Karpas-422 (cell line): ENCODE results near the gene SLC23A1. TPM values are rescaled to one million over a fixed set of nuclear protein-coding genes. Genes with fewer than 3 reads are reported as not detected.

Experiments used
- DNase-seq: peaks from one replicate; pipeline ENCODE4 v3.0.0-alpha.2; 2015
- H2AFZ ChIP-seq: fragments of 200-600 bp; sonication (generic); 2 replicates; pipeline ENCODE4 v1.6.1; 2014; ENCODE audit warnings: antibody characterized with exemption, low read length, mixed read lengths
- H3K27ac ChIP-seq: fragments of 200-600 bp; sonication (generic); 2 replicates; pipeline ENCODE4 v1.5.1; 2014; ENCODE audit warnings: mild to moderate bottlenecking, low read length, moderate library complexity
- H3K27me3 ChIP-seq: fragments of 200-600 bp; sonication (generic); 2 replicates; pipeline ENCODE4 v1.6.1; 2014; ENCODE audit warnings: low read length, mixed read lengths
- H3K36me3 ChIP-seq: fragments of 200-600 bp; sonication (generic); 2 replicates; pipeline ENCODE4 v1.6.1; 2014; ENCODE audit warnings: low read length, mixed read lengths; ENCODE audit not compliant: insufficient read depth
- H3K4me1 ChIP-seq: fragments of 200-600 bp; sonication (generic); 2 replicates; pipeline ENCODE4 v1.6.1; 2014; ENCODE audit warnings: mild to moderate bottlenecking, low read length, mixed read lengths
- H3K4me2 ChIP-seq: fragments of 200-600 bp; sonication (generic); 2 replicates; pipeline ENCODE4 v1.6.1; 2014; ENCODE audit warnings: low read length, low read depth, mild to moderate bottlenecking; ENCODE audit not compliant: poor library complexity, severe bottlenecking
- H3K4me3 ChIP-seq: fragments of 200-600 bp; sonication (generic); 2 replicates; pipeline ENCODE4 v1.5.1; 2014; ENCODE audit warnings: mild to moderate bottlenecking, antibody characterized with exemption, low read length, mixed read lengths
- H3K79me2 ChIP-seq: fragments of 200-600 bp; sonication (generic); 2 replicates; pipeline ENCODE4 v1.6.1; 2014; ENCODE audit warnings: mild to moderate bottlenecking, low read length, mixed read lengths
- H3K9ac ChIP-seq: fragments of 200-600 bp; sonication (generic); 2 replicates; pipeline ENCODE4 v1.6.0; 2014; ENCODE audit warnings: low read length
- H3K9me2 ChIP-seq: fragments of 200-600 bp; sonication (generic), shearing (Covaris generic); replicated peaks from 2 replicates; pipeline ENCODE4 v1.6.0; 2014; ENCODE audit warnings: mild to moderate bottlenecking, low read length, moderate library complexity; ENCODE audit not compliant: insufficient read depth
- H3K9me3 ChIP-seq: fragments of 300-700, 200-600 bp; sonication (generic); 2 replicates; pipeline ENCODE4 v1.6.1; 2014; ENCODE audit warnings: low read length, mixed read lengths
- H4K20me1 ChIP-seq: fragments of 200-600 bp; sonication (generic); 2 replicates; pipeline ENCODE4 v1.6.1; 2014; ENCODE audit warnings: mild to moderate bottlenecking, antibody characterized with exemption, low read length, low read depth; ENCODE audit not compliant: insufficient read depth
- total RNA-seq: library from RNA; depleted of rRNA; stranded (reverse); fragments of >200 nt; shearing (Covaris generic); gene quantifications from 2 replicates; pipeline ENCODE4 v1.2.3, GENCODE V29; 2014; ENCODE audit warnings: low replicate concordance

Gene SLC23A1
- total RNA-seq, 1 experiment from 2014 or later, result not detected

- peaks cover 19% of the 10 kb centered on the region for H3K4me1 ChIP-seq
- H3K79me2 ChIP-seq, result peaks cover 14% of the 10 kb centered on the region; the same call in 1 of the 2 replicates
- H3K4me2 ChIP-seq, result no peak overlapping the region
- H3K4me3 ChIP-seq, result no peak overlapping the region
- no peaks in the 10 kb centered on the region for H4K20me1 ChIP-seq
- no peaks in the 10 kb centered on the region for H3K27me3 ChIP-seq
- H3K9ac ChIP-seq, result no peak overlapping the region
- no peak overlapping the region for H2AFZ ChIP-seq
- no peaks in the 10 kb centered on the region for H3K9me3 ChIP-seq
- no peaks in the 10 kb centered on the region for H3K9me2 ChIP-seq
- no peak for DNase-seq
- no peaks in the 10 kb centered on the region for H3K36me3 ChIP-seq
- H3K27ac ChIP-seq, result no peak overlapping the region
Observed at GRCh38 chr5:139395844-139396640, 12.9 kb upstream of the SLC23A1 start.

- no peak within 1 kb of the TSS for H2AFZ ChIP-seq
- no peaks in the 10 kb centered on the region for H3K36me3 ChIP-seq
- no peaks in the 10 kb centered on the region for H4K20me1 ChIP-seq
- no peak for DNase-seq
- H3K79me2 ChIP-seq, result peaks cover 22% of the 10 kb centered on the region; the same call in 1 of the 2 replicates
- H3K4me1 ChIP-seq, result peaks cover 31% of the 10 kb centered on the region
- no peak within 1 kb of the TSS for H3K27ac ChIP-seq
- H3K9ac ChIP-seq, result peak within 1 kb of the TSS; percentile 88
- H3K27me3 ChIP-seq, result no peaks in the 10 kb centered on the region
- H3K4me2 ChIP-seq, result peak within 1 kb of the TSS; percentile 71
- H3K9me2 ChIP-seq, result no peaks in the 10 kb centered on the region
- no peaks in the 10 kb centered on the region for H3K9me3 ChIP-seq
- H3K4me3 ChIP-seq, result peak within 1 kb of the TSS; percentile 85
Observed at GRCh38 chr5:139394654-139395566, 11.8 kb upstream of the SLC23A1 start, which contains the start of gene PROB1. Gene PROB1 (minus strand): TSS chr5:139395104. CDS start chr5:139395081, 23 bp downstream.

- no peaks in the 10 kb centered on the region for H3K9me3 ChIP-seq
- peaks cover 22% of the 10 kb centered on the region; the same call in 1 of the 2 replicates for H3K79me2 ChIP-seq
- H3K4me2 ChIP-seq, result peak overlapping the region; percentile 71
- no peak overlapping the region for H3K27ac ChIP-seq
- DNase-seq, result peak; percentile 81
- H3K4me1 ChIP-seq, result peaks cover 38% of the 10 kb centered on the region
- H3K9me2 ChIP-seq, result no peaks in the 10 kb centered on the region
- H2AFZ ChIP-seq, result no peak overlapping the region
- H3K27me3 ChIP-seq, result no peaks in the 10 kb centered on the region
- peak overlapping the region; percentile 88 for H3K9ac ChIP-seq
- H4K20me1 ChIP-seq, result no peaks in the 10 kb centered on the region
- H3K36me3 ChIP-seq, result no peaks in the 10 kb centered on the region
- H3K4me3 ChIP-seq, result peak overlapping the region; percentile 85
Observed at GRCh38 chr5:139394123-139394653, 11.1 kb upstream of the SLC23A1 start.

- no peaks in the 10 kb centered on the region for H3K27me3 ChIP-seq
- peak overlapping the region; percentile 71 for H3K4me2 ChIP-seq
- no peaks in the 10 kb centered on the region for H3K36me3 ChIP-seq
- H3K4me3 ChIP-seq, result peak overlapping the region; percentile 85
- H3K9ac ChIP-seq, result peak overlapping the region; percentile 88
- DNase-seq, result no peak
- no peaks in the 10 kb centered on the region for H3K9me2 ChIP-seq
- no peaks in the 10 kb centered on the region for H3K9me3 ChIP-seq
- H3K27ac ChIP-seq, result peak overlapping the region; percentile 70; the same call in 1 of the 2 replicates
- no peaks in the 10 kb centered on the region for H4K20me1 ChIP-seq
- peak overlapping the region; percentile 25; the same call in 1 of the 2 replicates for H2AFZ ChIP-seq
- peaks cover 22% of the 10 kb centered on the region; the same call in 1 of the 2 replicates for H3K79me2 ChIP-seq
- peaks cover 44% of the 10 kb centered on the region for H3K4me1 ChIP-seq
Observed at GRCh38 chr5:139393497-139394122, 10.5 kb upstream of the SLC23A1 start.

GRCh38 chr5:139392678-139393496 is 9.8 kb upstream of the SLC23A1 start:
- Histone ChIP-seq H2AFZ (peak overlapping the region; percentile 25; the same call in 1 of the 2 replicates), H3K9ac (peak overlapping the region; percentile 88), H3K79me2 (peaks cover 22% of the 10 kb centered on the region; the same call in 1 of the 2 replicates), H3K9me2 (no peaks in the 10 kb centered on the region), H3K4me2 (peak overlapping the region; percentile 71), H4K20me1 (no peaks in the 10 kb centered on the region), H3K4me1 (peaks cover 51% of the 10 kb centered on the region), H3K27me3 (no peaks in the 10 kb centered on the region), H3K4me3 (peak overlapping the region; percentile 85), H3K36me3 (no peaks in the 10 kb centered on the region), H3K9me3 (no peaks in the 10 kb centered on the region), H3K27ac (peak overlapping the region; percentile 70)
- DNase-seq, result peak; percentile 95

- H3K4me2 ChIP-seq, result peak overlapping the region; percentile 71
- no peaks in the 10 kb centered on the region for H3K36me3 ChIP-seq
- no peaks in the 10 kb centered on the region for H3K27me3 ChIP-seq
- no peak for DNase-seq
- H3K27ac ChIP-seq, result peak overlapping the region; percentile 78
- peak overlapping the region; percentile 85 for H3K4me3 ChIP-seq
- peaks cover 22% of the 10 kb centered on the region; the same call in 1 of the 2 replicates for H3K79me2 ChIP-seq
- no peaks in the 10 kb centered on the region for H4K20me1 ChIP-seq
- peaks cover 56% of the 10 kb centered on the region for H3K4me1 ChIP-seq
- no peaks in the 10 kb centered on the region for H3K9me3 ChIP-seq
- peak overlapping the region; percentile 73; the same call in 1 of the 2 replicates for H2AFZ ChIP-seq
- peak overlapping the region; percentile 88 for H3K9ac ChIP-seq
- no peaks in the 10 kb centered on the region for H3K9me2 ChIP-seq
Observed at GRCh38 chr5:139392324-139392677, 9.2 kb upstream of the SLC23A1 start.
